Tibial nerve (tissue), 4 donors: ENCODE results near the gene VMP1. TPM values are rescaled to one million over a fixed set of nuclear protein-coding genes. Genes with fewer than 3 reads are reported as not detected.

Experiments used
- DNase-seq, 2 donors: peaks; one replicate each; pipeline ENCODE4 v3.0.0-alpha.2; 2019; ENCODE audit warnings: low spot score in 2 of 2
- H3K27ac ChIP-seq, 4 donors: fragments of 200-600 bp; sonication (generic) in 3 of 4; one replicate each; pipeline ENCODE4 v1.5.1; 2017 to 2019; ENCODE audit warnings: mild to moderate bottlenecking in 1 of 4
- H3K27me3 ChIP-seq, 2 donors: fragments of 200-600 bp; sonication (generic) in 1 of 2; one replicate each; pipeline versions ENCODE4 v1.5.1 to v1.6.0; 2017 to 2019
- H3K36me3 ChIP-seq, 3 donors: fragments of 200-600 bp; sonication (generic); one replicate each; pipeline ENCODE4 v1.5.1; 2018 to 2019
- H3K4me1 ChIP-seq, 4 donors: fragments of 200-600 bp; sonication (generic) in 3 of 4; one replicate each; pipeline ENCODE4 v1.5.1; 2017 to 2019
- H3K4me3 ChIP-seq, 4 donors: fragments of 200-600 bp; sonication (generic) in 3 of 4; one replicate each; pipeline ENCODE4 v1.5.1; 2017 to 2019; ENCODE audit warnings: mild to moderate bottlenecking in 1 of 4, moderate library complexity in 1 of 4
- H3K9me3 ChIP-seq, 4 donors: fragments of 200-600 bp; sonication (generic) in 3 of 4; one replicate each; pipeline ENCODE4 v1.5.1; 2017 to 2019
- CTCF ChIP-seq, 5 experiments: fragments of 200-600 bp in 3 of 5; fragments of 450-650 bp in 2 of 5; sonication (generic) in 3 of 5; IDR thresholded peaks; one replicate each; pipeline ENCODE4 v1.5.1; 2016 to 2019; ENCODE audit warnings: antibody characterized with exemption in 5 of 5, mild to moderate bottlenecking in 3 of 5, moderate library complexity in 2 of 5
- EP300 ChIP-seq, 2 donors: sonication (generic); formaldehyde crosslinking; IDR thresholded peaks; one replicate each; pipeline ENCODE4 v1.6.1; 2017; ENCODE audit warnings: antibody characterized with exemption in 2 of 2, mild to moderate bottlenecking in 1 of 2
- POLR2A ChIP-seq, 2 donors: fragments of 450-650 bp; IDR thresholded peaks; one replicate each; pipeline ENCODE4 v1.6.1; 2017; ENCODE audit warnings: antibody characterized with exemption in 2 of 2, mild to moderate bottlenecking in 2 of 2, moderate library complexity in 2 of 2
- WGBS, 2 donors: methylation state at CpG; one replicate each; pipeline ENCODE4 v1.1.5; 2018; 5-methylcytosine and 5-hydroxymethylcytosine counted together
- total RNA-seq, 4 donors: library from RNA; depleted of rRNA; stranded (reverse); fragments of >200 nt; gene quantifications; one replicate each; pipeline ENCODE4 v1.1.0, GENCODE V29; 2016

VMP1 gene
- total RNA-seq, 4 donors from 2014 or later: 113 to 427 (median 203) TPM

- peaks cover 0 to 36% (median 17%) of the 10 kb centered on the region in 4 donors for H3K4me1 ChIP-seq
- no peaks in the 10 kb centered on the region for H3K9me3 ChIP-seq
- H3K4me3 ChIP-seq: no peak overlapping the region
- no peak for DNase-seq
- TF ChIP-seq CTCF (IDR thresholded peaks at IDR 0.05) (no peak), EP300 (IDR thresholded peaks at IDR 0.05) (no peak), POLR2A (IDR thresholded peaks at IDR 0.05) (no peak)
- H3K36me3 ChIP-seq: peaks cover 6 to 68% (median 7%) of the 10 kb centered on the region in 3 donors
- no peak overlapping the region for H3K27ac ChIP-seq
- WGBS, 2 donors: 90 to 100% methylated on average over 1 of the region's 1 CpG
- H3K27me3 ChIP-seq: no peaks in the 10 kb centered on the region
Observed at GRCh38 chr17:59671386-59671785, 36.1 kb upstream of the VMP1 start.

GRCh38 chr17:59675231-59675630 lies 32.2 kb upstream of the VMP1 start:
- WGBS, 2 donors: 67 to 73% methylated on average over 1 of the region's 1 CpG
- Histone ChIP-seq H3K4me3 (no peak overlapping the region), H3K4me1 (peaks cover 0 to 8% (median 0%) of the 10 kb centered on the region in 4 donors), H3K36me3 (peaks cover 4 to 74% (median 13%) of the 10 kb centered on the region in 3 donors), H3K27ac (no peak overlapping the region), H3K9me3 (no peaks in the 10 kb centered on the region), H3K27me3 (no peaks in the 10 kb centered on the region)
- DNase-seq: no peak
- TF ChIP-seq POLR2A (IDR thresholded peaks at IDR 0.05) (no peak), CTCF (IDR thresholded peaks at IDR 0.05) (no peak), EP300 (IDR thresholded peaks at IDR 0.05) (no peak)

- Histone ChIP-seq H3K4me1 (no peaks in the 10 kb centered on the region), H3K27me3 (no peaks in the 10 kb centered on the region), H3K9me3 (no peaks in the 10 kb centered on the region), H3K4me3 (no peak overlapping the region), H3K27ac (no peak overlapping the region), H3K36me3 (peaks cover 4 to 81% (median 18%) of the 10 kb centered on the region in 3 donors)
- no peak for TF ChIP-seq EP300 (IDR thresholded peaks at IDR 0.05)
- DNase-seq: no peak
- 71 to 76% methylated on average over 7 of the region's 7 CpGs for WGBS, 2 donors
Observed at GRCh38 chr17:59676716-59677115, 30.7 kb upstream of the VMP1 start.

GRCh38 chr17:59678918-59679317 lies 28.5 kb upstream of the VMP1 start:
- TF ChIP-seq EP300 (IDR thresholded peaks at IDR 0.05) (no peak), CTCF (IDR thresholded peaks at IDR 0.05) (no peak), POLR2A (IDR thresholded peaks at IDR 0.05) (no peak)
- no peaks in the 10 kb centered on the region for H3K9me3 ChIP-seq
- H3K4me1 ChIP-seq: no peaks in the 10 kb centered on the region
- H3K36me3 ChIP-seq: peaks cover 4 to 98% (median 11%) of the 10 kb centered on the region in 3 donors
- H3K4me3 ChIP-seq: no peak overlapping the region
- no peaks in the 10 kb centered on the region for H3K27me3 ChIP-seq
- DNase-seq: no peak
- WGBS, 2 donors: 47% methylated on average over 2 of the region's 2 CpGs
- H3K27ac ChIP-seq: no peak overlapping the region

GRCh38 chr17:59680314-59680713 lies 27.1 kb upstream of the VMP1 start:
- no peaks in the 10 kb centered on the region for H3K27me3 ChIP-seq
- no peak overlapping the region for H3K27ac ChIP-seq
- no peak for DNase-seq
- TF ChIP-seq CTCF (IDR thresholded peaks at IDR 0.05) (no peak), EP300 (IDR thresholded peaks at IDR 0.05) (no peak), POLR2A (IDR thresholded peaks at IDR 0.05) (no peak)
- peaks cover 0 to 99% (median 13%) of the 10 kb centered on the region in 3 donors for H3K36me3 ChIP-seq
- 60 to 64% methylated on average over 4 of the region's 4 CpGs for WGBS, 2 donors
- H3K4me3 ChIP-seq: no peak overlapping the region
- H3K4me1 ChIP-seq: peaks cover 0 to 4% (median 0%) of the 10 kb centered on the region in 4 donors
- H3K9me3 ChIP-seq: no peaks in the 10 kb centered on the region

GRCh38 chr17:59683283-59683682 lies 24.2 kb upstream of the VMP1 start:
- Histone ChIP-seq H3K36me3 (peaks cover 0 to 98% (median 15%) of the 10 kb centered on the region in 3 donors), H3K4me3 (no peak overlapping the region), H3K27ac (no peak overlapping the region), H3K9me3 (no peaks in the 10 kb centered on the region), H3K27me3 (no peaks in the 10 kb centered on the region), H3K4me1 (peaks cover 0 to 17% (median 0%) of the 10 kb centered on the region in 4 donors)
- DNase-seq: no peak
- no peak for TF ChIP-seq EP300 (IDR thresholded peaks at IDR 0.05)
- no peak for TF ChIP-seq POLR2A (IDR thresholded peaks at IDR 0.05)
- TF ChIP-seq CTCF (IDR thresholded peaks at IDR 0.05): no peak
